GM12872 (cell line): Measurements from ENCODE around the gene FBXO8.

ENCODE experiments used
- CTCF ChIP-seq: IDR thresholded peaks from 3 replicates; pipeline ENCODE4 v1.5.1; 2011; ENCODE audit warnings: low read depth, mild to moderate bottlenecking, low read length, moderate library complexity; ENCODE audit not compliant: insufficient read depth

FBXO8 gene

GRCh38 chr4:174236359-174236758, 47.1 kb downstream of the FBXO8 start:
- no peak for TF ChIP-seq CTCF

DNA sequence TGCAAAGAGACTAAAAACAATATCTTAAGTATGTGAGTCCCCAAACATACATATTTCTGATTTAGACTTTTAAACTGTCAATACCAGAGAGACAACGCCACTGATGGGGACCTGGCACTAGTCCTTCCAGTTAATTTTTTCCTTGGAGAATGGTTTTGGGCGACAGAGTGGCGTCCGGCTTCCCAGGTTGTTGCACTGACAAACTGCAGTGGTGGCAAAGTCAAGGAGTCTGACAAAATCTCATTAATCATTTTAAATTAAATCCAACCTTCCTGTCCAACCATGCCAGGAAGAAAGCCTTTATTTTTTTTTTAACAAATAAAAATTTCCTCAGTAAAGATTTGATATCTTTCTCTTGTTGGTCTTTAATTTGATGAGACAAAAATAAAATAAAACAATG, 52.8 kb downstream of the FBXO8 start:
- no peak for TF ChIP-seq CTCF

DNA sequence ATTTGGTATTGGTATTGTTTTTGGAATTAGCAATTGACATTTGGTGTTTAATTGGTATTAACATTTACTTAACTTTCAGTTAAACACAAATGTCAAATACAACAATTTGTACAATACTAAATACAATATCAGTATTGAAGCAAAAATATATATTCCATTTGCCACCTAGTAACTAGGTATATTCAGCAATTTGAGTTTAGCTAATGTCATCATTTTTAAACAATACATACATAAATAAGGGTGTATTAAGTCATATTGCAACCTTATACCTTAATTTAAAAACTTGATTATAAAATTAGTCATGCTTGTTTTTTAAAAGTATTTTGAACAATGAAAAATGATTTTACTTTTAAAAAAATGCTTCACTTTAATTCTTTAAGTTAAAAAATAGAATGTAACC, 53.3 kb downstream of the FBXO8 start:
- TF ChIP-seq CTCF: no peak

GRCh38 chr4:174228988-174229387, 54.5 kb downstream of the FBXO8 start:
- TF ChIP-seq CTCF: no peak

DNA sequence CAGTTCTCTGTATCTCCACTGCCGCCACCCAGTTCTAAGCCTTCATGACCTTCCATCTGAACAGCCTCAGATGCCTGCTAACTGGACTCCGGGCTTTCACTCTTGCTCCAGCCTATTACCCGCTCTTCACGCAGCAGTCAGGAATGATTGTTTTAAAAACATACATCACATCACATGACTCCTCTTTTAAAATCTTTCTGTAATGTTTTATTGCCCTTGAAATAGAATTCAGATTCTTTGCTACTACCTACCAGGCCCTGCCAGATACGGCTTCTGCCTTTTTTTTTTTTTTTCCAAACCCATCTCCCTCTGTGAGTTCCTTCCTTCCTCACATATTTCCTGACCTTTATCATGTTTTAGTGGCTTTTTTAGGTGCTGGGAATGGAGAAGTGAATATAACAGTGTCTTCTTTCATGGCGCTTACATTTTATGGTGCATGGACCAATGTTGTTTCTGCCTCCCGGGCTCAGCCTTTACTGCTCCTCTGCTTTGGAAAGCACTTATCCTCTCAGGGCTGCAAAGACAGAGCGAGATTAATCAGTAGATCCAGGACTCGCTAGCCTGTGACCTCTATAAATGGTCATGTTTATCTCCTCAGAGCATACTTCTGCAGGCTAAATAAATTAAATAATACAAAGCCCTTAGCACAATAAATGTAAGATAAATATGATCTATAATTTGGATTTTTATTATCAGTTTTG, 58.0 kb downstream of the FBXO8 start:
- TF ChIP-seq CTCF: no peak

DNA sequence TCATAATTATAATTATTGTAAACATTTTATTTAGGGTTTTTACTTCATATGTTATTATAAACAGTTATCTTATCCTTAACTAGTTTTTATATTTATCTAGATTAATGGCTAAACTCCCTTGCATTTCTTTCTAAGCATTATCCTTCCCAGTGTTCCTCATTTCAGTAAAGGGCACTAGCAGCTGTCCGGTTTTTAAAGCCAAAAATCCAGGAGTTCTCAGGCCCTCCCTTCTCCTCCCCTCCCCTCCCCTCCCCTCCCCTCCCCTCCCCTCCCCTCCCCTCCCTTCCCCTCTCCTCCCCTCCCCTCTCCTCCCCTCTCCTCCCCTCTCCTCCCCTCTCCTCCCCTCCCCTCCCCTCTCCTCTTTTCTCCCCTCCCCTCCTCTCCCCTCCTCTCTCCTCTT, 58.9 kb downstream of the FBXO8 start:
- no peak for TF ChIP-seq CTCF

DNA sequence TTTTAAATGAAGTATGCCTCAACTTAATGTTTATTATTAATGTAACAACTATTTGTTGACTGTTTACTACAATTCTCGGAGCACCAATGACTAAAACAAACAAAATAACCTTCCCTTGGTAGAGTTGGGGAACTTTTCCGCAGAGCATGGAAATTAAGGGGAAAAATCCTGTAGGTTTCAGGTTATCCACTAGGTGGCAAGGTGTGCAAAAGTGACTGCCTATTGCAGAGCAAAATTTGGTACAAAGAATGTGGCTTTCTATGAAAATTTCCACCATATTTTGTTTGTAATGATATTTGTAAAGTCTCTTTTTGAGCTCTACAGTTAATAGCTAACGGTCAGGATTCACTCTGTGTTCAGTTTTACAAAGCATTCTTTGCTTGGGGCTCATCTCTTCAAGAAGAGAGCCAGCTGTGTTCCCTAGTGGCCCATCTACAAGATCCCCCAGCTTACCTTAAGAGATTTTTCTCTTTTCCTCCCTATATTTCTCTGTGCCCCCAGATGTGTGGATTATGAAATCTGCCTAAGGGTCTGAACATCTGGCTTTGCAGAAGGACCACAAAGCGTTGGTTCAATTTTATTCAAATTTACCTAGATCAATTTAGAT, 61.1 kb downstream of the FBXO8 start:
- peak; percentile 63 for TF ChIP-seq CTCF
